NCI-H446 treated with DMSO at 0.1 percent for 48 hours (cell line): ENCODE data around the gene KRTAP1-1.
"Not testable (repeated sequence)": the region's sequence is repeated elsewhere in the genome, so short reads cannot be mapped to it uniquely, and the experiment has no call there.

Experiments
- DNase-seq: peaks from one replicate; lab custom pipeline; 2025; lab: John Stamatoyannopoulos, UW

Gene KRTAP1-1

GRCh38 chr17:41055130-41055529 lies 13.9 kb upstream of the KRTAP1-1 start, which contains the start of gene KRTAP2-2:
Gene KRTAP2-2 (minus strand): TSS chr17:41055230. CDS start chr17:41055211, 19 bp downstream.
- not testable (repeated sequence) for DNase-seq

DNA sequence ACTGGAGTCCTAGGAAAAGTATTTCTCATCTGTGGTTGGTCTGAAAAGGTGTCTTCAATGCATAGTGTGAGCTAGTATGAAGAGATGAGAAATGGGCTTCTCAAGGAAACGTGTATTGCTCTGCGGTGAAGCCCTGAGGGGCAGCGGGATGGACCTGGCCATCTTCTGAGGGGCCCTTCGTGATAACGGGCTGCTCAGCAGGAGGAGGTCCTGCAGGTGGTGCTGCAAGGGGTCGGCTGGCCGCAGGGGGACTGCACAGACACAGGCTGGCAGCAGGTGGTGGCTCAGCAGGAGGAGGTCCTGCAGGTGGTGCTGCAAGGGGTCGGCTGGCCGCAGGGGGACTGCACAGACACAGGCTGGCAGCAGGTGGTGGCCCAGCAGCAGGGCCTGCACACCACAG lies 13.3 kb upstream of the KRTAP1-1 start:
- DNase-seq: not testable (repeated sequence)

DNA sequence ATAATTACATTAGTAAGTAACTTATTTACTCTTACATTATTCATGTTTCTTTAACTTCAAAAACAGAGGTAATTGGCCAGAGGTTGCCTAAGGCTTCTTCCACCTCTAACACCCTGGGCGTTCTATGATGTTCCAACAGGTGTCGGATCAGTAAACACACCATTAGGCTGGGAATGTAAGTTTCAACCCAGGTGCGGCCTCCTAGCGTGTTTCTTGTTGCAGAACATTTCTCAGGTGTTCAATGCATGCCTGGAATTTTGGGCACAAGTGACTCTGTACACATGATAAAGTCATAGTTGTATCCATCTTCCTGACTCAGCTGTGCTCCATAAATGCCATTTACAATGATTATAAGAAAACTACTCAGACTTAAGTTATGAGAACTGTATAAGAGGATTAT lies 12.8 kb upstream of the KRTAP1-1 start:
- no peak for DNase-seq

- no peak for DNase-seq
Measured at GRCh38 chr17:41052566-41052965, 11.3 kb upstream of the KRTAP1-1 start.

GRCh38 chr17:41049110-41049509 lies 7.9 kb upstream of the KRTAP1-1 start:
- no peak for DNase-seq

GRCh38 chr17:41048441-41048840 lies 7.2 kb upstream of the KRTAP1-1 start:
- no peak for DNase-seq

DNA sequence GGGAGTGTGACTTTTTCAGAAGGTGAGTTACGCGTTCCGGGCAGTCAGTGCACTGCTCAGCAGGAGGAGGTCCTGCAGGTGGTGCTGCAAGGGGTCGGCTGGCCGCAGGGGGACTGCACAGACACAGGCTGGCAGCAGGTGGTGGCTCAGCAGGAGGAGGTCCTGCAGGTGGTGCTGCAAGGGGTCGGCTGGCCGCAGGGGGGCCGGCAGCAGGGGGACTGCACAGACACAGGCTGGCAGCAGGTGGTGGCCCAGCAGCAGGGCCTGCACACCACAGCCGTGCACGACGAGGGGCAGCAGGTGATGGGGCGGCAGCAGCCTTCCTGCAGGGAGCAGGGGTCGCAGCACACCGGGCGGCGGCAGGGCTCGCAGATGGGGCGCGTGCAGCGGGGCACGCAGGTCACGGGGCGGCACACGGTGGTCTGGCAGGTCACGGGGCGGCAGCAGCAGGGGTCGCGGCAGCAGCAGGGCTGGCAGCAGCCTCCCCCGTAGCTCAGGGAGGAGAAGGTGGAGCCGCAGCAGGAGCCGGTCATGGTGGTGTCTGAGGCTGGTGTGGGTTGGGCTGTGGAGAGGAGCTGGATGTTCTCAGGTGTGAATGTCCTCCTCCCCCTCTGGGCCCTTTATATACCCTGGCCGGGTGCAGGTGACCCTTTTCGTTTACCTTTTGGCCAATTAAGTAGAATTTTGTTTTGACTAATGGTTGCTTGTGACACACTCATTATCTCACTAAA lies 5.7 kb upstream of the KRTAP1-1 start, which contains the start of gene KRTAP2-1:
TSS of gene KRTAP2-1 (minus strand) at position 582 of the 731 bp plus-strand sequence. CDS start at position 533, 49 bp downstream.
- not testable (repeated sequence) for DNase-seq

- no peak for DNase-seq
Measured at GRCh38 chr17:41042953-41043352, 1.7 kb upstream of the KRTAP1-1 start.

DNA sequence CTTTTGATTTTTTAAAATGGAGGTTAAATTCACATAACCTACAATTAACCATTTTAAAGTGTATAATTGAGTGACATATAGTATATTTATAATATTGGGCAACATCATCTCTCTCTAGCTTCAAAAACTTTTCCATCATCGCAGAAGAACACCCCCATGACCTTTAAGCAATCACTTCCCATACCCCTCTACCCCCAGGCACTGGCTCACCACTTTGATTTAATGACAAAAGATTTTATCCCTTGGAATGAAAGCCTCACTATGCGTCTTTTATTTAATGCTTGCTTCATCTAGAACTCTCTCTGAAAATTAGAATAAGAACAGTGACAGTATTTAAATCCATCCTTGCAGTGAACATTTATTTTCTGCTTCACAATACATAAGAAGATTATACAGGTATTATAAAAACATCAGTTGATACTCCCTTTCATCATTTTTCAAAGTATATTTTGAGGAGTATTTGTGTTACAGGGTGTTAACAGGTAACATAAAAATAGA lies 3.3 kb downstream of the KRTAP1-1 start:
- DNase-seq: no peak

DNA sequence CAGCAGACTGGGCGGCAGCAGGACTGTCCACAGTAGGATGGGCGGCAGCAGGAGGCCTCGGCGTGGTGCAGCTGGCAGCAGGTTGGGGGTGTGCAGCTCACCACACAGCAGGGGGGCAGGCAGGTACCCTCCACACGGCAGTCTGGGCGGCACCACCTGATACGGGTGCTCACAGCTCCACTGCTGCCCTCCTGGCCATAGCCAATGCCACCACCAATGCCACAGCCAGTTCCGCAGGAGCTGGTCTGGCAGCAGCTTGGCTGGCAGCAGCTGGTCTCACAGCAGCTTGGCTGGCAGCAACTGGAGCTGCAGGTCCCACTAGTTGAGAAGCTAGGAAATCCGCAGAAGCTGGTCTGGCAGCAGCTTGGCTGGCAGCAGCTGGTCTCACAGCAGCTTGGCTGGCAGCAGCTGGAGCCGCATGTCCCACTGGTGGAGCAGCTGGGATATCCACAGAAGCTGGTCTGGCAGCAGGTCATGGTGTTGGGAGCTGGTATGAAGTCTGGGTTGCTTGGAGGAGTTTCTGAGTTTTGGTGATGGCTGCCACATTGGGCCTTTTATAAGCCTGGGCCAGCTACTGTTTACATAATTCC lies 6.8 kb downstream of the KRTAP1-1 start, which contains the start of gene KRTAP1-3:
TSS of gene KRTAP1-3 (minus strand) at position 529 of the 590 bp plus-strand sequence. CDS start at position 476, 53 bp downstream.
- DNase-seq: not testable (repeated sequence)

DNA sequence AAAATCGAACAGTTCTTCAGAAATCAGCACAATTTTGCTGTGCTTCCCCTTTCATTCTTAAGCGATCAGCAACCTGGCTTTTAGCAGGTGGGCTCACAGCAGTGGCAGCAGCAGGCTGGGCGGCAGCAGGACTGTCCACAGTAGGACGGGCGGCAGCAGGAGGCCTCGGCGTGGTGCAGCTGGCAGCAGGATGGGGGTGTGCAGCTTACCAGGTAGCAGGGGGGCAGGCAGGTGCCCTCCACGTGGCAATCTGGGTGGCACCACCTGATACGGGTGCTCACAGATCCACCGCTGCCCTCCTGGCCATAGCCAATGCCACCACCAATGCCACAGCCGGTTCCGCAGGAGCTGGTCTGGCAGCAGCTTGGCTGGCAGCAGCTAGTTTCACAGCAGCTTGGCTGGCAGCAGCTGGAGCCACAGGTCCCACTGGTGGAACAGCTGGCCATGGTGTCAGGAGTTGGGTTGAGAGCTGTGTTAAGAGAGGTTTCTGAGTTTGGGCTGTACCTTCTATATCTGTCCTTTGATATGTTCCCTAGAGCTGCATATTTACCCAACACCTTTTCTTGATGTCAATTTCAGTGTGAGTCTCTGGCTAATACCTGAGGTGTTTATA lies 11.5 kb downstream of the KRTAP1-1 start, which contains the start of gene KRTAP1-4:
TSS of gene KRTAP1-4 (minus strand) at position 563 of the 613 bp plus-strand sequence. CDS start at position 446, 117 bp downstream.
- no peak for DNase-seq

- DNase-seq: no peak
Measured at GRCh38 chr17:41026715-41027471, 14.4 kb downstream of the KRTAP1-1 start, which contains the start of gene KRTAP1-5. Gene KRTAP1-5 (minus strand): TSS chr17:41027208. CDS start chr17:41027155, 53 bp downstream.

DNA sequence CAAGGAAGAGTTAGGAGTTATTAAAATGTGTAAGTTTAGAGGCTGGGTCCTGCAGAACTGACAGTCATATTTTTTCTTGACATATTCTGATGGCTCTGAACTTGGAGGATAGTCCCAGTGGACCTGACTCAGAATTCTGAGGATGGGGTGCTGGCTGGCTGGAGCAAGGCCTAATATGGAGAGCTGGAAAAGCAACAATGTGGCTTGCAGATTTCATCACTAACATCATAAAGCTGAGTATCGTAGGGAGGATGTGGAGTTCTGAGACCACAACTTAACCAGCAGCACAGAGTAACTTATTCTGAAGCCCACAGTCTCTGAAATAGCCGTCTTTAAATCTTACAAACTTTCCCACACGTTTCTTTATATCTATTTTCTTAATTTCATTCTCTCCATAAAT lies 16.6 kb downstream of the KRTAP1-1 start:
- DNase-seq: no peak

DNA sequence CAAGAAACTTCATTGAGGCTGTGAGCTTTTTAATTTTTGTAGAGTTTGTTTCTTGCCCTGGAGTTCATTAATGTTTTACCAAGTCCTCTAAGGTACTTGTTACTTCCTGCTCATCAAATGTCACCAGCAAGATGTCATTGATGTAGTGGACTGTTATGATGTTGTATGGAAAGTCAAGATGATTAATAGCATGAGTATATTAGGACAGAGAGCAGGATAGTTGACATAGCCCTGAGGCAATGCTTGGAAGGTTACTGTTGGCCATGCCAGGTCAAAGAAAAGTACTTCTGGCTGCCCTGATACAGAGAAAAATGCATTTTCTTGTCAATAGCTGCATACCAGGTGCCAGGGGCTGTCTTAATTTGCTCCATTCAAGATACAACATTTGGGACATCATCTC lies 20.9 kb downstream of the KRTAP1-1 start:
- DNase-seq: no peak

DNA sequence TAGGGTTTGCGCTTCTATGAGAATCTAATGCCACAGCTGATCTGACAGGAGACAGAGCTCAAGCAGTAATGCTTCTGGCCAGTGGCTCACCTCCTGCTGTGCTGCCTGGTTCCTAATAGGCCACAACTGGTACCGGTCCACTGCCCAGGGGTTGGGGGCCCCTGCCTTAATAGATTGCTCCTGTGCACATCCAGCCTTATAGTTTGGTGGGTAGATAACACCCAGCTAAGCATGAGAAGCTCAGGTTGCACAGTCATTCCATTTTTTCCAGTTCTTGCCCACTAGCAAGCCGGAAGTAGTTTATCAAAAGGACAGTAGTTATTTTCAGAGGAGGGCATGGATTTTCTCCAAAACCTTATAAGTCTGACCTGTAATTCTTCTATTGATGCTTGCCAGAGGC lies 21.8 kb downstream of the KRTAP1-1 start:
- DNase-seq: no peak

- no peak for DNase-seq
Measured at GRCh38 chr17:41018541-41018940, 22.7 kb downstream of the KRTAP1-1 start.

- DNase-seq: no peak
Measured at GRCh38 chr17:41016578-41017215, 24.6 kb downstream of the KRTAP1-1 start.

GRCh38 chr17:41015454-41015853 lies 25.8 kb downstream of the KRTAP1-1 start:
- no peak for DNase-seq

DNA sequence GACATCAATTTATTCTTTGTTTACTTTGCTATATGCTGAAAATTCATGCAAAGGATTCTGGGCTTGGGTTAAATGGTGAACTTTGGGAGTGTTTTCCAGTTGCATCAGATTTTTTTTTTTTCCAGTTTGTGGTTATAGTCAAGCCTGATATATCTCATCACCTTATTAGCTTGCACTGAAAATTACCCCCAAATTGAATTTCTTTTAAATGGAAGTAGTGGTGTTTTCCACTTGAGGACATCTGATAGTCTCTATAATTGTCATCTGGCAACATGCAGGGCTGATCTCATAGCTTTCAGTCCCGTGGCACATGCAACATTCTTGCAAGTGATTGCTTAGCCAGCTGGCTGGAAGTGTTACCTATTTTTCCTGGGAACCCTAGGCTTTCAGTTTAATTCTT lies 27.6 kb downstream of the KRTAP1-1 start:
- no peak for DNase-seq

DNA sequence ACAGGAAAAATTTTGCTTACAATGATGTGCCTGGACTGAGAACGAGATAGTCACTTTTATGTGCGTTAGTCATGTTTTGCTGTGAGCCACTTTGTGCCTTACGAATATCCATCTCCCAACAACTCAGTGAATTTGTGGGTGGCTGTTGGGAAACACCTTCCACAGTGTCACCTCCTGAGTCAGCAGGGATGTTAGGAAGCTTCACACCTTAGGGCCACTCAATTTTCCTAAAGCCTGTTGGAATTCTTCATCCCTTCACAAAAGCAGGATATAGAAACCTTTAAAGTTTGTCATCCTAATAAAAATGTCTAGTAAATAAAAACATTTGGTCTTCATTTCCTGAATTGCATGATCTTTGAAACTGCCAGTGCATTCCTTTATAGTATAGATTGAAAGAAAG lies 28.1 kb downstream of the KRTAP1-1 start:
- no peak for DNase-seq
